SIG-M5 treated with dmso at 0.1 percent for 504 hours (cell line): ENCODE data around the gene DLL3.
A peak's percentile ranks its signal among the peaks of the same experiment; 100 is the strongest.
"Not testable (repeated sequence)": the region's sequence is repeated elsewhere in the genome, so short reads cannot be mapped to it uniquely, and the experiment has no call there.

Experiments used
- DNase-seq: peaks from one replicate; lab custom pipeline; 2025; ENCODE audit not compliant: unreplicated experiment; lab: John Stamatoyannopoulos, UW

Gene DLL3, protein sequence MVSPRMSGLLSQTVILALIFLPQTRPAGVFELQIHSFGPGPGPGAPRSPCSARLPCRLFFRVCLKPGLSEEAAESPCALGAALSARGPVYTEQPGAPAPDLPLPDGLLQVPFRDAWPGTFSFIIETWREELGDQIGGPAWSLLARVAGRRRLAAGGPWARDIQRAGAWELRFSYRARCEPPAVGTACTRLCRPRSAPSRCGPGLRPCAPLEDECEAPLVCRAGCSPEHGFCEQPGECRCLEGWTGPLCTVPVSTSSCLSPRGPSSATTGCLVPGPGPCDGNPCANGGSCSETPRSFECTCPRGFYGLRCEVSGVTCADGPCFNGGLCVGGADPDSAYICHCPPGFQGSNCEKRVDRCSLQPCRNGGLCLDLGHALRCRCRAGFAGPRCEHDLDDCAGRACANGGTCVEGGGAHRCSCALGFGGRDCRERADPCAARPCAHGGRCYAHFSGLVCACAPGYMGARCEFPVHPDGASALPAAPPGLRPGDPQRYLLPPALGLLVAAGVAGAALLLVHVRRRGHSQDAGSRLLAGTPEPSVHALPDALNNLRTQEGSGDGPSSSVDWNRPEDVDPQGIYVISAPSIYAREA

DNA sequence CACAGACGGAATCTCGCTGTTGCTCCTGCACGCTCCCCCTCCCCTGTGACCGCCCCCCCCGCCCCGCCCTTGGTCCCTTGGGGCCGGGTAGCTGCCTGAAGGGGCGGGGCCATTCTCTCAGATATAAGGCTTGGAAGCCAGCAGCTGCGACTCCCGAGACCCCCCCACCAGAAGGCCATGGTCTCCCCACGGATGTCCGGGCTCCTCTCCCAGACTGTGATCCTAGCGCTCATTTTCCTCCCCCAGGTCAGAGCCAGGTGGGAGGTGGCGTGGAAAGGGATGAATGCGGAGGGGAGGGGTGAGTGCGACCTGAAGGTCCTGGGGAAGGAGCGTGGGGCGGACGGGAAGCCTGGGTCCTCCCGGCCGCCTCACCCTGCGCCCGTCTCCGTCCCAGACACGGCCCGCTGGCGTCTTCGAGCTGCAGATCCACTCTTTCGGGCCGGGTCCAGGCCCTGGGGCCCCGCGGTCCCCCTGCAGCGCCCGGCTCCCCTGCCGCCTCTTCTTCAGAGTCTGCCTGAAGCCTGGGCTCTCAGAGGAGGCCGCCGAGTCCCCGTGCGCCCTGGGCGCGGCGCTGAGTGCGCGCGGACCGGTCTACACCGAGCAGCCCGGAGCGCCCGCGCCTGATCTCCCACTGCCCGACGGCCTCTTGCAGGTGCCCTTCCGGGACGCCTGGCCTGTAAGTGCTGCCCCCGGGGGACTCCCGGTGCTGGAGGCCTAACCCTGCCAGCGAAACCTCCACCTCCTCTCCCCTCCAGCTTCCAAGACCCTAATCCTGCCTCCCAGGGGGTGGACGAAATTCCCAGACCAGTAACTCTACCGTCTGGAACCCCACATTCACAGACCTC lies at the start of gene DLL3:
TSS of gene DLL3 (plus strand) at position 150 of the 845 bp plus-strand sequence. CDS start at position 178, 28 bp downstream.
- DNase-seq: no peak

DNA sequence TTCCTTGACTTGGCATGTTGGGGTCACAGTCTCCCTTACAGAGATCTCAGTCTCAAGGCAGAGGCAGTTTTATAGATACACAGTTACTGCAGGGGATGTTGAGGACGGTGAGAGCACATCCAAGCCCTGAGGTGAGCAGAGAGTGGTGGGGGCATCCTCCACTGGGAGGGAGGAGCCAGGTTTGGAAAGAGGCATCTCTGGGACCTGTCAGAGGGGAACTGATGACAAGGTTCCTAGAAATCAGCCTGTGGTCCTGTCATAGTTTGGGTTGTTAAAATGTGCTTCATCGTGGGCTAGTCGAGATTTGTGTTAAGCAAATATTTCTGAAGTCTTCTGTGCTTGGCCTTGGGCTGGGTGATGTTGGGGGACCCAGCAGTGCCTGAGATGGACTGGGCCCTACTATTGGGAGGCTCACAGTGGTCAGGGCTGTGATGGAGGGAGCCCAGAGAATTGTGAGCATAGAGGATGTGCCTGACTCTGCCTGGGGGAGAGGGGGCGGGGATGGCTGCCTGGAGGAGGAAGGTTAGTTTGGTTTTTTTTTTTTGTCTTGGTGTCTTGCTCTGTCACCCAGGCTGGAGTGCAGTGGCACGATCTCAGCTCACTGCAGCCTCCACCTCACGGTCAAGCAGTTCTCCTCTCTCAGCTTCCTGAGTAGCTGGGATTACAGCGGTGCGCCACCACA lies 49.5 kb upstream of the DLL3 start:
- no peak for DNase-seq

DNA sequence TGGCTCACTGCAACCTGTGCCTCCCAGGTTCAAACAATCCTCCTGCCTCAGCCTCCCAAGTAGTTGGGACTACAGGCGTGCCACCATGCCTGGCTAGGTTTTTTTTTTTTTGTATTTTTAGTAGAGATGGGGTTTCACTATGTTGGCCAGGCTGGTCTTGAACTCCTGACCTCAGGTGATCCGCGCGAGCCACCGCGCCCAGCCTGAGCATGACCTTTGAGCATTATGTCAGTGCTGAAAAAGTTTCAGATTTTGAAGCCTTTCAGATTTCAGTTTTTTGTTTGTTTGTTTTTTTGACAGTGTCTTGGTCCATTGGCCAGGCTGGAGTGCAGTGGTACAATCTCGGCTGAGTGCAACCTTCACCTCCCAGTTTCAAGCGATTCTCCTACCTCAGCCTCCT lies 47.5 kb upstream of the DLL3 start:
- not testable (repeated sequence) for DNase-seq

DNA sequence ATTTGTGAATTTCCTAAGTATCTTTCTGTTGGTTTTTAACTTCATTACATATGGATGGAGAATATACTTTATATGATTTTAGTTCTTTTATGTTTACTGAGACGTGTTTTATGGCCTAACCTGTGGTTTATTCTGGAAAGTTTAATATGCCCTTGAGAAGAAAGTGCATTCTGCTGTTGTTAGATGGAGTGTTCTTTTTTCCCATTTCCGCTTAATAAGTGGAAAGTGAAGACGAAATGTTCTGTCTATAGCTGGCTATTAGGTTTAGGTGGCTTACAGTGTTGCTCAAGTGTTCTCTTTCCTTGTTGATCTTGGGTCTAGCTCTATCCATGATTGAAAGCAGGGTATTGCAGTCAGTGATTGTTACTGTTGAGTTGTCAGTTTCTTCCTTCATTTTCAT lies 35.3 kb upstream of the DLL3 start:
- no peak for DNase-seq

DNA sequence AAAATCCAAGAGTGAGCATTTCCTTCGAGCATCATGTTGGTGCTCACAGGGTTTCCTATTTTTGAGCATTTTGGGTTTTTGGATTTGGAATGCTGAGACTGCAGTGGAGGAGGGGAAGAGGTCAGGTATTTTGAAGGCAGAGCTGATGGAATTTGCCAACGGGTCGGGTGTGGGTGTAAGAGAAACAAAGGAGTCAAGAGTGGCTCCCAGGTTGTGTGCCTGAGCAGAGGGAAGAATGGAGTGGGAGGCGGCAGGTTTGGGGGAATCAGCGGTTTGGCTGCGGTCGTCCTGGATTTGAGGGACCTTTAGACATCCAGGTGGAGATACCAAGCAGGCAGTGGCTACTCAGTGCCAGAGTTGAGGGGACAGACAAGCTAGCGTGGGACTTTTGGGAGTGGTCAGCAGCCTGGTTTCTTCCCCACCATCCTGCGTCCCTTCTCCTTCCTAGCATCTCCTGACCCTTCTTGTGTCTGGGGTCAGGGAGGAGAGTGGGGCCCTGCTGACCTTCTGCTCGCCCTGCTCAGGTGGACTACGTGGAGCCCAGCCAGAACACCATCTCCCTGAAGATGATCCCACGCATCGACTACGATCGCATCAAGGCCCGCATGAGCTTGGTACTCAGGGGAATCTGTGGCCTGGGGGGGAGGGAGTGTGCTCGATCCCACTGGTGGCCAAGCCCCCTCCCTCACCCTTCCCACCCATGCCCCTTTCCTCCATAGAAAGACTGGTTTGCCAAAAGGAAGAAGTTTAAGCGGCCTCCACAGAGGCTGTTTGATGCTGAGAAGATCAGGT lies 32.6 kb upstream of the DLL3 start:
- DNase-seq: no peak

DNA sequence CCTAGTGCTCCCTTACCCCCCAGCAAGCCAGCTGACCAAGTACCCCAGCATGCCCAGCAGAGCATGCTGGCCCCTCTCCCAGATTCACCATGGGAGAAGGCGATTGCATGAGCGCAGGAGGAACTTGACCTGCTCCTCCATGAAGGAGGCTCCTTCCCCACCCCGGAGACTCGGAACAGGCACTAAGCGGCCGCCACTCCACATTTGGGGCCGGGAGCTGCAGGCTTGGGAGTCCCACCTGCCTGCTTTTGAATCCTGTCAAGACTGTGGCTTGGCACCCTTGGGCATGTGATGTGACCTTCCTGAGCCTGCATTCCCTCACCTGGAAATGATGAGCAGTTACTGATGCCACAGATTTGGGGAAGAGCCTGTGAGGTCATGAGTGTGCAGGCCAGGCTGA lies 30.8 kb upstream of the DLL3 start:
- DNase-seq: no peak

DNA sequence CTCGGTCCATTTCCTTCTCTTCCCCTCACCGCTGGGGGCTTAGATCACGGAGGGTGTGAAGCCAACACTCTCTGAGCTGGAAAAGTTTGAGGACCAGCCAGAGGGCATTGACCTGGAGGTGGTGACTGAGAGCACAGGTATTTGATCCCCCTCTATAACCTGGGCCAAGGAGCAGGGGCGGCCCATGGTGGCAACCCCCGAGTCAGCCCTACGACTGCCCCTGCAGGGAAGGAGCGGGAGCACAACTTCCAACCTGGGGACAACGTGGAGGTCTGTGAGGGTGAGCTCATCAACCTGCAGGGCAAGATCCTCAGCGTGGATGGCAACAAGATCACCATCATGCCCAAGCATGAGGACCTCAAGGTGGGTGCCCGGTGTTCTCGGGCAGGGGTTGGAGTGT lies 29.7 kb upstream of the DLL3 start:
- DNase-seq: no peak

DNA sequence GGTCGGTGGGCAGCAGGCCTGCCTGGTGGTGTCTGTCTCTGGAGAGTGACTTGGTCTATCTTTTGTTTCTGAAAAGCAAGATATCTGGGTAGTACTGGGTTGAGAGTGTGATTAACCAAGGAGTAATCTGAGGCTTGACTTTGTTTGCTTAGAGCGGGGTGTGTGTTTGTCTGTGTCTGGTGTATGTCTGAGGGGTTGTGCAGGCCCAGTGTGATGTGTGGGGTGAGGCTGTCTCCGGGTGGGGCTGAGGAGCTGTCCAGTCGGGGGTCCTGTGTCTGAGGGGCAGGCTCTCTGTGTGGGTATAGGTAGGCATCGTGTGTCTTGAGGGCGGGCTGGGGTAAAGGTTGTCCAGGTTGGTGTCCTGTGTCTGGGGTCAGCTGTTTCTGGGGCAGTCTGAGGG lies 29.2 kb upstream of the DLL3 start:
- no peak for DNase-seq

DNA sequence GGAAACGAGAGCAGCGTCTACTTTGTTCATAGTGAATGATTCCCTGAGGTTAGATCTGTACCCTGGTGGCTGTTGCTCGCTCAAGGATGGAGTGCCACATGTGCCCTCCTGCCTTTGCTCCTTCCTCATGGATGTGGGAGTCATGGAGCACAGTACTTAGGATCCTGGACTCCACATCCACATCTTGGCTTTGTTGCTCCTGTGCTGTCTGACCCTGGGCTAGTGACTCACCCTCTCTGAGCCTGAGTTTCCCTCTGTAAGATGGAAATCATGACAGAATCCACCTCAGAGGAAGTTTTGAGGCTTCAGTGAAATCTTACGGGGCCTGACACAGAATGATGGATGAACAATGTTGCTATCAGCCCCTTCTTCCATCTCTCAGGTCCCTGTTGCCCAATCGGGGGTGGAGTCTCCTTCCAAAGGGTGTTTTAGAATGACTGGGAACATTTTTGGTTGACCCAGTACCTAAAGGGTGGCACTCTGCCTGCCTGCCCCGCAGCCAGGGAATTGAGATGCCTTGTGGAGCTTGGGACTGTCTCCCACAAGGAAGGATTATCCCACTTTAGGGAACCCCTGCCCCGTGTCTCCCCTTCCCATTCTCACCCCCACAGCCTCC lies 27.9 kb upstream of the DLL3 start:
- no peak for DNase-seq

DNA sequence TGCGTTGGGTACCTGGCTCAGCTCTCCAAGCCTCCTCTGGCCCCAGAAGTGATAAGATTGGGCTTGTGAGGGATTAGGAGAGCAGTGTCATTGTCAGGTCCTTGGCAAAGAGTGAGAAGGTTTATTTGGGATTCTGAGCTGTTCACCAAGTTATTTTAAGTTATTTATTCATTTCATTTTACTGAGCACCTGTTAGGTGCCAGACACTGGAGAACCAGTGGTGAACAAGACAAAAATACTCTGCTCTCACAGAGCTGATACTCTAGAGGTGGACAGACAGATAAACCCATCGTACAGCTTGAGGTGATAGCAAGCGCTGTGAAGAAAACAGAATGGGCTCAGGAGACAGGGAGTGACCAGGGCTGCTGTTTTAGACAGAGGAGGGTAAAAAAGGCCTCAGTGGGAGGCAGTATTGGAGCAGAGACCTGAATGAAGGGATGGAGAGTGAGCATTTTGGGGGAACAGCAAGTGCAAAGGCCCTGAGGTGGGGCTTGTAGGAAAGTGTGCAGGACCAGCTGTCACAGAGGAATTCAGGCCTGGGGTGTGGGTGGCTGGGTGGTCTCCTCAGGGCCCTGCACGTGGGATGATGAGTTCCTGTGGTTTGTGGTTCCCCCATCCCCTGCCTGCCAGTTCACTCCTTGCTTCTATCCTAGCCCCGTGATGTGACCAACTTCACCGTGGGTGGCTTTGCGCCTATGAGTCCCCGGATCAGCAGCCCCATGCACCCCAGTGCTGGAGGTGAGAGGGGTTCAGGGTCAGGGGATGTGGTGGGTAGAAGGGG lies 26.8 kb upstream of the DLL3 start:
- DNase-seq: no peak

DNA sequence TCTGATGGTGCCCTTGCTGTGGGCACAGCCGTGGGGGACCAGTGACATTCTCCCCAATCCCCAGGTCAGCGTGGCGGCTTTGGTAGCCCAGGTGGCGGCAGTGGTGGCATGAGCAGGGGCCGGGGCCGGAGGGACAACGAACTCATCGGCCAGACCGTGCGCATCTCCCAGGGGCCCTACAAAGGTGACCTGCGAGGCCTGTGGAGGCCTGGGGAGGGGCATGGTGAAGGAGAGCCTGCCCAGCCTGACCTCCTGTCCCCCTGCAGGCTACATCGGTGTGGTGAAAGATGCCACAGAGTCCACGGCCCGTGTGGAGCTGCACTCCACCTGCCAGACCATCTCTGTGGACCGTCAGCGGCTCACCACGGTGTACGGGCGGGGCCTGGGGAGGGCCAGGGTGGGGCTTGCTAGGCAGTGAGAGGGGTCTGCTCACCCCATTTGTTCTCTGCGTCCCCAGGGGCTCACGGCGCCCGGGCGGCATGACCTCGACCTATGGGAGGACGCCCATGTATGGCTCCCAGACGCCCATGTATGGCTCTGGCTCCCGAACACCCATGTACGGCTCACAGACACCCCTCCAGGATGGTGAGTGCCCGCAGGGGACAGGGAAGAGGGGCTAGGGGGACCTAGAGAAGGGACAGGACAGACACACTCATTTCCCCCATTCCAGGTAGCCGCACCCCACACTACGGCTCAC lies 25.9 kb upstream of the DLL3 start:
- DNase-seq: no peak

DNA sequence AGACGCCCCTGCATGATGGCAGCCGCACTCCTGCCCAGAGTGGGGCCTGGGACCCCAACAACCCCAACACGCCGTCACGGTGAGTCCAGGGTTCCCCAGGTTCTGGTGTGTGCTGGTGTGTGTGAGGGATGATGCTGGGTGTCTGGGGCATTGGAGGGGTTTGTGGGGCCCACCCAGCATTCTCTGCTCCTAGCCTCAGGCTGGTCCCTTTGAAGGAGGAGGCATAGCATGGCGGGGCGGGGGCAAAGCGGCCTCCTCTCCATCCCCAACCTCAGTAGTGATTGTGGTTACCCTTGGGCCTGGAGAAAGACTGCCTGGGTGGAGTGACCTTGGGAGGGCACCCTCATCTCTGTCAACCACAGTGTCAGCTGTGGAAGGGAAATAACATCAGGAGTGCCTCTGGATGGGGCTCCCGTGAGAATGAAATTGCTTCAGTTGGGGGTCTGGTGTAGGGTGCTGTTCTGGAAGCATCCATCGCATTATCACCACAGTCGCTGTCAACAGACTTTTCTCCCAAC lies 25.2 kb upstream of the DLL3 start:
- DNase-seq: no peak

DNA sequence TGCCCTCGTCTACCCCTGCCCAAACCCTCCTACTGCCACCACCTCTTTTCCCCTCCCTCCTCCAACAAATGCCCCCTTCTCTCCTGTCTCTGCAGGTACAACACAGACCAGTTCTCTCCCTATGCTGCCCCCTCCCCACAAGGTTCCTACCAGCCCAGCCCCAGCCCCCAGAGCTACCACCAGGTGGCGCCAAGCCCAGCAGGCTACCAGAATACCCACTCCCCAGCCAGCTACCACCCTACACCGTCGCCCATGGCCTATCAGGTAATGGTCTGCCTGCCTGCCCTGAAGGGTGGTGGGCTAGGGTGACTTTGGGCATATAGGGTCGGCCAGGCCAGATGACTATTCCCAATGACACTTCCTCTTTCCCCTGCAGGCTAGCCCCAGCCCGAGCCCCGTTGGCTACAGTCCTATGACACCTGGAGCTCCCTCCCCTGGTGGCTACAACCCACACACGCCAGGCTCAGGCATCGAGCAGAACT lies 24.6 kb upstream of the DLL3 start:
- peak; percentile 3 for DNase-seq

DNA sequence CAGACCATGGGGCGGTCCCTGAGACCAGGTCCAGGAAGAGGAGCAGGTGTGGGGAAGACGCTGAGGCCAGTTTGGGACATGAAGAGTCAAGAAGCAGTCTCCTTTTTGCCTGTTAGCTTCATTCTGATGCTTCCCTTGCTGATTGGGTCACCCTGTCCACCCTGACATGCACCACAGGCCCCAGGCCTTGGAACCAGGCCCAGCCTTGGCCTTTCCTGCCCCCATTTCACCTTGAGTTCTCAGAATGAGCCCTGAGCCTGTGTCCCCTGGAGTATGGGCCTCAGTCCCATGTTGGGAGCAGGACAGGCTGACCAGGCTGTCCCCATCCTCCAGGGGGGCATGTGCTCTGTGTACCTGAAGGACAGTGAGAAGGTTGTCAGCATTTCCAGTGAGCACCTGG lies 23.0 kb upstream of the DLL3 start:
- no peak for DNase-seq

DNA sequence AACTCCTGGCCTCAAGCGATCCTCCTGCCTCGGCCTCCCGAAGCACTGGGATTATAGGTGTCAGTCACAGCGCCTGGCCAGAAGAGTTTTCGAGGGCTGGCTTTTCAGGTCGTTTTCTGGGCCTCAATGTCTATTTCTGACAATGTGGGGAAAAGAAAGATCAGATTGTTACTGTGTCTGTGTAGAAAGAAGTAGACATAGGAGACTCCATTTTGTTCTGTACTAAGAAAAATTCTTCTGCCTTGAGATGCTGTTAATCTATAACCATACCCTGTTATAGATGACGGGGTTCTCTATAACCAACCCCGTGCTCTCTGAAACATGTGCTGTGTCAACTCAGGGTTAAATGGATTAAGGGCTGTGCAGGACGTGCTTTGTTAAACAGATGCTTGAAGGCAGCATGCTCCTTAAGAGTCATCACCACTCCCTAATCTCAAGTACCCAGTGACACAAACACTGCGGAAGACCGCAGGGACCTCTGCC lies 19.4 kb upstream of the DLL3 start:
- DNase-seq: not testable (repeated sequence)

DNA sequence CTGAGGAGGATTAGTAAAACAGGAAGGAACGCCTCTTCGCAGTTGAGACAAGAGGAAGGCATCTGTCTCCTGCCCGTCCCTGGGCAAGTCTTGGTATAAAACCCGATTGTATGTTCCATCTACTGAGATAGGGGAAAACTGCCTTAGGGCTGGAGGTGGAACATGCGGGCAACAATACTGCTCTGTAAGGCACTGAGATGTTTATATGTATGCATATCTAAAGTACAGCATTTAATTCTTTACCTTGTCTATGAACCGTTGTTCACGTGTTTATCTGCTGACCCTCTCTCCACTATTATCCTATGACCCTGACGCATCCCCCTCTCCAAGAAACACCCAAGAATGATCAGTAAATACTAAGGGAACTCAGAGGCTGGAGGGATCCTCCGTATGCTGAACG lies 18.8 kb upstream of the DLL3 start:
- no peak for DNase-seq

DNA sequence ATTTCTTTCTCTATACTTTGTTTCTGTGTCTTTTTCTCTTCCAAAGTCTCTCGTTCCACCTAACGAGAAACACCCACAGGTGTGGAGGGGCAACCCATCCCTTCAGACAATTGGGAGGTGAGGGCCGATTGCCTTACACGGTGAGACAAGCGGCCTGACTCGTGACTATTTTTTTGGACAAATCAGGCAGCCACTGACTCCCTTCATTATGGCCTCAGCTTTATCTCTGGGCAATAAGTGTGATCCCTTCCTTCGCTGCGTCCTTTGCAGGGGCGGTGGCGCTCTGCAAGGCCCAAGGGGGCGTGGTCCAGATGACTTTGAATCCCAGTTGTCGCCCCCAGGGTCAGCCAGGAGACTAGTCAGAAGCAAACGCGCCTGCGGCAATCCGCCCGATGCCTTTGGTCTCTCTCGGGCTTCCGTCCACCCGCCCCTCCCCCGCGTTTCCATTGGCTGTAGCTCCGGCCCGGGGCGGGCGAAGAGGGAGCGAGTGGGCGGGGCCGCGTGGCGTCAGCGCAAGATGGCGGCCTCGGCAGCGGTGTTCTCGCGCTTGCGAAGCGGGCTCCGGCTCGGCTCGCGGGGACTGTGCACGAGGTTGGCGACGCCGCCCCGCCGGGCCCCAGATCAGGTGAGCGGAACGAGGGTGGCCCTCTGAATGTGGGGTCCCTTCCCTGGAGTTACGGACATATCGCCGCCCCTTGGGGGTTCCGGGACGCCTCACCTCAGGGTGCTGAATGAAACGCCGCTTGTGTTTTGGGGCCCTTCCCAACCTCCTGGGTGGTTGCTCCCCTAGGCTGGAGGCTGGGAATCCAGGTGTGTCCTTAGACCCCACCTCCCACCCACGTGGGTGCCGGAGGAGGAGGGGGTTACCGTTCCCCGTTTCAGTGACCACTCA lies 18.2 kb upstream of the DLL3 start, which contains the start of gene TIMM50:
TSS of gene TIMM50 (plus strand) at position 502 of the 892 bp plus-strand sequence. CDS start at position 518, 16 bp downstream.
- peak; percentile 94 for DNase-seq
